Measurements from ENCODE around the gene ACY1. TPM values are rescaled to one million over a fixed set of nuclear protein-coding genes. Genes with fewer than 3 reads are reported as not detected.

ACY1 gene
- polyA plus RNA-seq, 2 of the 4 experiments (the other 2 are of a cell fraction): 20.7 to 21.1 TPM

- CTCF ChIA-PET: interaction anchor here (0.5 to 2.0 kb wide), 3 partner anchors 36 to 185 kb away, joined by 3 to 9 read pairs (median 3); partner anchors contain the start of genes ABHD14A and ABHD14B
Measured at GRCh38 chr3:51937611-51938450, 45.5 kb upstream of the ACY1 start.

GRCh38 chr3:51938780-51939425 is 44.4 kb upstream of the ACY1 start:
- TF ChIP-seq E2F6 (IDR thresholded peaks at IDR 0.05; ENCODE audit: borderline replicate concordance, low read depth) (no peak), EP300 (IDR thresholded peaks at IDR 0.05) (no peak), BHLHE40 (IDR thresholded peaks at IDR 0.05; ENCODE audit: low read depth, low read length) (no peak), POLR2AphosphoS2 (conservative IDR thresholded peaks at IDR 0.05; ENCODE audit: low read length) (no peak), SREBF2 (IDR thresholded peaks at IDR 0.05) (no peak), RAD21 (conservative IDR thresholded peaks at IDR 0.05 in 1 of 2, IDR thresholded peaks at IDR 0.05 in 1 of 2) (no peak), SMC3 (IDR thresholded peaks at IDR 0.05) (no peak), EHMT2 (IDR thresholded peaks at IDR 0.05; ENCODE audit: low read depth) (no peak), HMGXB4 (CRISPR knock-in tag; IDR thresholded peaks at IDR 0.05; ENCODE audit: borderline replicate concordance) (no peak), RFX5 (IDR thresholded peaks at IDR 0.05) (no peak), NR3C1 (IDR thresholded peaks at IDR 0.05) (no peak), BCL3 (IDR thresholded peaks at IDR 0.05) (no peak)
- ATAC-seq (no peak), DNase-seq (ENCODE audit: low read depth in 1 of 2, low spot score in 1 of 2) (no peak), FAIRE-seq (no peak)
- Histone ChIP-seq H3K4me3 (no peak overlapping the region), H3K4me1 (peaks cover 21% of the 10 kb centered on the region), H3K9me3 (no peaks in the 10 kb centered on the region), H3K4me2 (no peak overlapping the region), H3K27ac (no peak overlapping the region)
- 88% methylated on average over 9 of the region's 9 CpGs for WGBS (ENCODE audit: missing lambda C conversion rate)
- ChIA-PET POLR2A (no interaction called here), CTCF (interaction anchor here (2.0 kb wide), 1 partner anchor 35 kb away, joined by 9 read pairs; the partner anchor contains the start of genes ABHD14A and ABHD14B)

More at GRCh38 chr3:51937611-51938450, 45.5 kb upstream of the ACY1 start:
- Histone ChIP-seq H3K4me2 (no peak overlapping the region), H3K4me3 (no peak overlapping the region), H3K9me3 (no peaks in the 10 kb centered on the region), H3K27ac (no peak overlapping the region), H3K4me1 (peaks cover 14% of the 10 kb centered on the region)
- no peak for ATAC-seq
- no peak for DNase-seq (ENCODE audit: low read depth in 1 of 2, low spot score in 1 of 2)
- no peak for TF ChIP-seq RAD21 (conservative IDR thresholded peaks at IDR 0.05 in 1 of 2, IDR thresholded peaks at IDR 0.05 in 1 of 2)
- no peak for TF ChIP-seq ELK1 (IDR thresholded peaks at IDR 0.05; ENCODE audit: low read depth, low read length)
- no peak for TF ChIP-seq POLR2A (IDR thresholded peaks at IDR 0.05; ENCODE audit: low read length)
- no peak for TF ChIP-seq EP300 (IDR thresholded peaks at IDR 0.05)
- TF ChIP-seq KDM5A (IDR thresholded peaks at IDR 0.05): no peak
- no peak for TF ChIP-seq NR3C1 (IDR thresholded peaks at IDR 0.05)
- no peak for TF ChIP-seq CBX2 (IDR thresholded peaks at IDR 0.05; ENCODE audit: borderline replicate concordance, low read depth)
- no peak for TF ChIP-seq GATA3 (IDR thresholded peaks at IDR 0.05; ENCODE audit: borderline replicate concordance)
- no peak for TF ChIP-seq POLR2AphosphoS2 (conservative IDR thresholded peaks at IDR 0.05; ENCODE audit: low read length)
- TF ChIP-seq RCOR1 (IDR thresholded peaks at IDR 0.05; ENCODE audit: low read depth, low read length): no peak
- TF ChIP-seq FOSB (CRISPR knock-in tag; IDR thresholded peaks at IDR 0.05): no peak
- no peak for TF ChIP-seq HOXB5 (CRISPR knock-in tag; IDR thresholded peaks at IDR 0.05)
- no peak for TF ChIP-seq TP53 (CRISPR knock-in tag; IDR thresholded peaks at IDR 0.05)
- TF ChIP-seq FOSL2 (IDR thresholded peaks at IDR 0.05): no peak
- no peak for TF ChIP-seq FOSL2 (CRISPR knock-in tag; IDR thresholded peaks at IDR 0.05)
- no peak for TF ChIP-seq HES2 (IDR thresholded peaks at IDR 0.05)
- TF ChIP-seq E2F6 (IDR thresholded peaks at IDR 0.05; ENCODE audit: borderline replicate concordance, low read depth): no peak
- WGBS (ENCODE audit: missing lambda C conversion rate): 82% methylated on average over 9 of the region's 13 CpGs
- no peak for FAIRE-seq
- POLR2A ChIA-PET: no interaction called here

Data from A549 (cell line).